GM18508 (cell line): ENCODE results near the gene PIF1.
"Not testable (repeated sequence)": the region's sequence is repeated elsewhere in the genome, so short reads cannot be mapped to it uniquely, and the experiment has no call there.

Experiments
- ATAC-seq: cut with Tn5 transposase; IDR thresholded peaks from one replicate; pipeline ENCODE4 v1.9.1; 2021; ENCODE audit warnings: moderate number of reproducible peaks; ENCODE audit not compliant: insufficient read depth, unreplicated experiment

PIF1 gene

GRCh38 chr15:64813075-64813474, 12.4 kb downstream of the PIF1 start:
- no peak for ATAC-seq

- ATAC-seq = no peak
Observed at GRCh38 chr15:64810497-64811326, 14.7 kb downstream of the PIF1 start.

- no peak for ATAC-seq
Observed at GRCh38 chr15:64809649-64810496, 15.6 kb downstream of the PIF1 start.

- no peak for ATAC-seq
Observed at GRCh38 chr15:64808785-64809453, 16.5 kb downstream of the PIF1 start.

- no peak for ATAC-seq
Observed at GRCh38 chr15:64807751-64808222, 17.7 kb downstream of the PIF1 start.

- no peak for ATAC-seq
Observed at GRCh38 chr15:64807051-64807749, 18.2 kb downstream of the PIF1 start.

- no peak for ATAC-seq
Observed at GRCh38 chr15:64806509-64806908, 18.9 kb downstream of the PIF1 start.

- no peak for ATAC-seq
Observed at GRCh38 chr15:64804619-64805018, 20.8 kb downstream of the PIF1 start.

- no peak for ATAC-seq
Observed at GRCh38 chr15:64803526-64803925, 21.9 kb downstream of the PIF1 start.

GRCh38 chr15:64800476-64800875, 25.0 kb downstream of the PIF1 start:
- ATAC-seq = no peak

- not testable (repeated sequence) for ATAC-seq
Observed at GRCh38 chr15:64798905-64799304, 26.5 kb downstream of the PIF1 start.

GRCh38 chr15:64795921-64796320, 29.5 kb downstream of the PIF1 start:
- not testable (repeated sequence) for ATAC-seq

GRCh38 chr15:64795299-64795698, 30.1 kb downstream of the PIF1 start:
- not testable (repeated sequence) for ATAC-seq

- ATAC-seq = no peak
Observed at GRCh38 chr15:64792282-64792681, 33.2 kb downstream of the PIF1 start.

GRCh38 chr15:64791401-64791800, 34.0 kb downstream of the PIF1 start:
- no peak for ATAC-seq

GRCh38 chr15:64783796-64784195, 41.7 kb downstream of the PIF1 start:
- ATAC-seq = no peak

- ATAC-seq = no peak
Observed at GRCh38 chr15:64782751-64783150, 42.7 kb downstream of the PIF1 start.

GRCh38 chr15:64781299-64781698, 44.1 kb downstream of the PIF1 start:
- no peak for ATAC-seq

- ATAC-seq = no peak
Observed at GRCh38 chr15:64780600-64781156, 44.8 kb downstream of the PIF1 start.

- no peak for ATAC-seq
Observed at GRCh38 chr15:64779630-64780029, 45.8 kb downstream of the PIF1 start.
